GM18526 (cell line): ENCODE measurements around the gene SERAC1.

Experiments
- POLR2A ChIP-seq: IDR thresholded peaks from 3 replicates; pipeline ENCODE4 v1.6.1; 2011; ENCODE audit not compliant: insufficient read length; ENCODE audit errors: extremely low read depth

SERAC1 gene

GRCh38 chr6:158174514-158174913 is 6.5 kb upstream of the SERAC1 start:
- no peak for TF ChIP-seq POLR2A

DNA sequence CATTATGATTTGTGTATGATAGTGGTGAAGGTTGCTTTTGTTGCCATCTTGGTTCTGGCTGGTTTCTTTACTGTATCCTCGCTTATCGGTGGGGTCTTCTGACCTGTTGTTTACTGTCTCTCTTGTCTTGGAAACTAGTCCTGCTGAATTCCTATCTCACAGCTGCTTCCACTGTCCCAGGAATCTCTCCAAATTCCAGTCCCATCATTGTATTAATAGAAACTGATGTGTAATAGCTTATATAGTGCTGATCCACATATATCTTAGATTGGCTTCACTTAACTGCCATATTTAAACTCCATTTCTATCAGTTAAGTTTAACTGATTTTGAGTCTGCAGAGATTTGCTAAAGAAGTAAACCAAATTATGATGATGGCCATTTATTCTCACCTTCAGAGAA is 6.0 kb upstream of the SERAC1 start:
- TF ChIP-seq POLR2A = no peak

DNA sequence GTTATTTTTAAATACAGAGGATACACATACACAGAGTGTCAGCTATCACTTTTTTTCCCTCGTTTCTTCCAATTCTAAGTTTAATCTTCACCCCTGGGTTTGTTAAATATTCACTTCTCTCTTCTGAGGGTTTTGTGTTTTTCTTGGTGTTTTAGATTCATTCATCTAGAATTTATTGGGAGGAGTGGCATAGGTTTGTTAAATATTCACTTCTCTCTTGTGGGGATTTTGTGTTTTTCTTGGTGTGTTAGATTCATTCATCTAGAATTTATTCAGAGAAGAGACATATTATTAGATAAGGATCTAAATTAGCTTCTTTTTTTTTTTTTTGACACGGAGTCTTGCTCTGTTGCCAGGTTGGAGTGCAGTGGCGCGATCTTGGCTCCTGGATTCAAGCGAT is 3.9 kb upstream of the SERAC1 start:
- no peak for TF ChIP-seq POLR2A

DNA sequence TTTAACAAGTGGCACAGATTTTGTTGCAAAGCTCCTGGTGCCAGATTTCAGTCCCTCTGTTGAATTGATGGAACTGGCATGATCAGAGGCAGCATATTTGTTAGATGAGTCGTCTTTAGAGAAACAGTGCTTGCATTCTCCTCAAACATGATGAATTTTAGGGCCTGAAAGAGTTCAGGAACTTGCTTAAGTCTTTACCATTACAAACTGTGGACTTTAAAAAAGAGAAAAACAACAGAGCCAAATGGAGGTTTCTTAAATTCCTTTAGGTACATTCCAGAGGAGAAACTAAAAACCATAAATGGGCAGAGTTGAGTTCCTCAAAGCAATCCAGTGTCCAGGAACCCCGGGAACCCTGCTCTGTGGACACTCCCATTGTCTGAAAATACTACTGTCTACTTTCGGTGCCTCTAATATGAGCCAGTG is 2.6 kb upstream of the SERAC1 start:
- TF ChIP-seq POLR2A = no peak

GRCh38 chr6:158165919-158166416 is 2.1 kb downstream of the SERAC1 start:
- TF ChIP-seq POLR2A = no peak

GRCh38 chr6:158164579-158165170 is 3.4 kb downstream of the SERAC1 start:
- no peak for TF ChIP-seq POLR2A

DNA sequence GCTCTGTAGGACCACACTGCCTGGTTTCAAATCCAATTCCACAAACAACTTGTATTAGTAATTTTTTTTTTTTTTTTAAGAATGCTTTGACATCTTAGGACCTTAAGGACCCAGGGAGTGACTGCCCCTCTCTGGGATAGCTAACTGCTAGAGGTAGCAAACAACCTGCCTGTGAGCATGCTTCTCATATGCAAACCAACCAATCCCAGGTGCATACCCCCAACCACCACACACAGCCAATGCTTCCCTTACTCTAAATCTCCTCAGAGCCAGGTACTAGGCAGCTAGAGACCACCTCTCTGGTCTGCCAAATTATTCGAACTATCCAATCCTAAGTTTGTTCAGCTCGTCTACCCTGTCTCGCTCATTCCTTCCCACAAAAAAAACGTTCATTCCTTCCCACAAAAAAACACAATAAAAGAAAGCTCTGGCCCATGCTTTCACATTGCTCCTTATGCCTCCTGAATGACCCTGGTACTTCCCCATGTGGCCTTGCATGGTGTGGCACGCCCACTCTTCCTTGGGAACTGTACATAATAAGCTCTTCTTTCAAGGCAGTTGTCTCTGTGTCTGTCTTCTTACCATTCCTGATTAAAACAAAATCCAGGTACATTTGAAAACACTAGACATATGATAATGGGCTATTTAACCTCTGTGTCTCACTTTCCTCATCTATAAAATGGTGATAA is 6.4 kb downstream of the SERAC1 start:
- no peak for TF ChIP-seq POLR2A

DNA sequence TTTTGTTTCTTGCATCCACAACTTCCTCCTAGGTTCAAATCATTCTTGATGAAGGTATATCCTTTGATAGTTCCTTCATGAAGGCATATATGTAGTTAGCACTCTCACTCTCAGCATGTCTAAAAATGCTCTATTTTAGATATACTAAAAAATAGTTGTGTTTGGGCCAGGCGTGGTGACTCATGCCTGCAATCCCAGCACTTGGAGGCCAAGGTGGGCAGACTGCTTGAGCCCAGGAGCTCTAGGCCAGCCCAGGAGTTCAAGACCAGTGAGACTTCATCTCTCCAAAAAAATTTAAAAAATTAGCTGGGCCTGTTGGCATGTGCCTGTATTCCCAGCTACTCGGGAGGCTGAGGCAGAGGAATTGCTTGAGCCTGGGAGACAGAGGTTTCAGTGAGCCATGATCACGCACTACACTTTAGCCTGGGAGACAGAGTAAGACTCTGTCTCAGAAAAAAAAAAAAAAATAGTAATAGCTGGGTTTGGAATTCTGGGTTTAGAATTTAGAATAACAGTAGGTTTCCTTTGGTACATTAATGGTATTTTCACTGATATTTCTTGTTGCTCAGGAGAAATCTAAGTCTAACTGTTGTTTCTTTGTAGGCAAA is 7.0 kb downstream of the SERAC1 start:
- TF ChIP-seq POLR2A = no peak

DNA sequence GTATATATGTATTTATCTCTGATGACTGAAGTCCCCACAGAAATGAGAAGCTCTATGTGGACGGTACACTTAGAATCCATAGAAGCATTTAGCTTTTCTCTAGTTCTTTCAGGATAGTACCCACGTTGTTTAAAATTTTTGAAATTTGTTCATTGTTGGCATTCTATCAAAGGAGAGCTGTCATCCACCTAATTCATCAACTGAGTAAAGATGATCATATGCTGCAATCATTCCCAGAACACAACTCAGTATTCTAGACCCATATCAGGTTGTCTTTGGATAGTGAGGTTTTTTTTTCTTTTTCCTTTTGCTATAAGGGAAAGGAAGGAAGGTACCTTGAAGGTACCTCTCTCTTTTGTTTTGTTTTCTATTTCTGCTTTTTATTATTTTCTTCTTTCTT is 9.3 kb downstream of the SERAC1 start:
- no peak for TF ChIP-seq POLR2A

GRCh38 chr6:158158123-158158522 is 9.9 kb downstream of the SERAC1 start:
- TF ChIP-seq POLR2A = no peak

- TF ChIP-seq POLR2A = no peak
These were observed 10.8 kb downstream of the SERAC1 start for GRCh38 chr6:158157064-158157764.

DNA sequence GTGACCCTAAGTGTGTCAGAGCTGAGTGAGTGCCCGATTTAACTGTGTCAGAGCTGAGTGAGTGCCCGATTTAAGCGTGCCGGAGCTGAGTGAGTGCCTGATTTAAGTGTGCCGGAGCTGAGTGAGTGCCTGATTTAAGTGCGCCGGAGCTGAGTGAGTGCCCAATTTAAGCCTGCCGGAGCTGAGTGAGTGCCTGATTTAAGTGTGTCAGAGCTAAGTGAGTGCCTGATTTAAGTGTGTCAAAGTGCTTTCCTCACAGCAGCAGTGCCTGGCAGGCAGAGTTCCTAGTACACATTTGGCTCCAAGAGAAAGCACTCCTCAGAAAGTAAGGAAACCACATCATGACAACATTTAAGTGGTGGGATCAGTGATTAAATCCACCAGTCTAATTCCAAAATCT is 13.2 kb downstream of the SERAC1 start:
- TF ChIP-seq POLR2A = no peak

DNA sequence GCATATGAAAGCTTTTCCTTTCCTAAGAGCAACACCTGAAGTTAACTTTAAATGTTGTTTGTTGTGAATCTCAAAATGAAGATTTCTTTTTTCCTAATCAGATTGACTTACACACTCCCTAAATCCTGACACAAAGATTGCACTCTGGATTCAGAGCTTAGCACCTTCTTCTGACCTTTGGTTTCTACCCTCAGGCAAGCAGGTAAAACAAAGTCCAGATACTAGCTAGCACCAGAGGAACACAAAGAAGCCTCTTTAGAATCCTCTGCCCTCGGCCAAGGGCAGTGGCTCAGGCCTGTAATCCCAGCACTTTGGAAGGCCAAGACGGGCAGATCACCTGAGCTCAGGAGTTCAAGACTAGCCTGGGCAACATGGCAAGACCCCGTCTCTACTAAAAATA is 14.5 kb downstream of the SERAC1 start:
- no peak for TF ChIP-seq POLR2A

DNA sequence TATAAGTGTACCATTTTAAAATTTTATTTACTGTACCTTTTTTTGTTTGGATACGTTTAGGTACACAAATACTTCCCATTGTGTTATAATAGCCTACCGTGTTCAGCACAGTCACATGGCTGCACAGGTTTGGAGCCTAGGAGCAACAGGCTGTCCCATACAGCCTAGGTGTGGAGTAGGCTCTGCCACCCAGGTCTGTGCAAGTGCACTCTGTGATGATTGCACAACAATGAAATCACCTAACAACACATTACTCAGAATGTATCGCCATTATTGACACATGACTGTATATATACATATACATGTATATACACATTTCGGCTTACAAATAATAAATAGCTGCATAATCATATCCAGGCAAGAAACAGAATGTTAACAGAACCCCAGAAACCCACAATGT is 15.4 kb downstream of the SERAC1 start:
- TF ChIP-seq POLR2A = no peak

- no peak for TF ChIP-seq POLR2A
These were observed 17.4 kb downstream of the SERAC1 start for GRCh38 chr6:158150701-158151100.

GRCh38 chr6:158149641-158150040 is 18.4 kb downstream of the SERAC1 start:
- TF ChIP-seq POLR2A = no peak
